GM12872 (cell line): Measurements from ENCODE around the gene METTL17.

ENCODE experiments used
- CTCF ChIP-seq: IDR thresholded peaks from 3 replicates; pipeline ENCODE4 v1.5.1; 2011; ENCODE audit warnings: low read depth, mild to moderate bottlenecking, low read length, moderate library complexity; ENCODE audit not compliant: insufficient read depth

Gene METTL17

GRCh38 chr14:21030531-21030930, 40.8 kb downstream of the METTL17 start:
- TF ChIP-seq CTCF, result no peak

- no peak for TF ChIP-seq CTCF
These were observed 42.7 kb downstream of the METTL17 start for GRCh38 chr14:21032326-21033132.

GRCh38 chr14:21033133-21033698, 43.4 kb downstream of the METTL17 start:
- no peak for TF ChIP-seq CTCF

- TF ChIP-seq CTCF, result no peak
These were observed 44.9 kb downstream of the METTL17 start, which contains the start of gene RNASE13 for GRCh38 chr14:21034707-21035106. Gene RNASE13, minus strand, starts transcription at chr14:21034807. Its CDS starts 519 bp downstream, at chr14:21034288.

- no peak for TF ChIP-seq CTCF
These were observed 47.0 kb downstream of the METTL17 start for GRCh38 chr14:21036751-21037150.

- no peak for TF ChIP-seq CTCF
These were observed 47.4 kb downstream of the METTL17 start for GRCh38 chr14:21037156-21037555.

- TF ChIP-seq CTCF, result no peak
These were observed 49.0 kb downstream of the METTL17 start for GRCh38 chr14:21038441-21039422.
